GM23248 (cell line): ENCODE results near the gene FARS2. TPM values are rescaled to one million over a fixed set of nuclear protein-coding genes. Genes with fewer than 3 reads are reported as not detected.

ENCODE experiments used
- DNase-seq: peaks from one replicate; pipeline ENCODE4 v3.0.0-alpha.2; 2015
- H2AFZ ChIP-seq: fragments of 200-600 bp; sonication (generic); 2 replicates; pipeline ENCODE4 v1.6.1; 2016; ENCODE audit warnings: antibody characterized with exemption
- H3F3A ChIP-seq: fragments of 200-600 bp; sonication (generic); 2 replicates; pipeline ENCODE4 v1.6.1; 2016; ENCODE audit warnings: mild to moderate bottlenecking, antibody characterized with exemption, mixed run types; ENCODE audit not compliant: insufficient read depth
- H3K27ac ChIP-seq: fragments of 200-600 bp; sonication (generic); 2 replicates; pipeline ENCODE4 v1.5.1; 2016; ENCODE audit warnings: mild to moderate bottlenecking
- H3K27me3 ChIP-seq: fragments of 200-600 bp; sonication (generic); replicated peaks from 2 replicates; pipeline ENCODE4 v1.6.1; 2016; ENCODE audit warnings: mild to moderate bottlenecking; ENCODE audit not compliant: insufficient read depth
- H3K36me3 ChIP-seq: fragments of 200-600 bp; sonication (generic); 2 replicates; pipeline ENCODE4 v1.6.1; 2016; ENCODE audit warnings: low read depth, mild to moderate bottlenecking
- H3K4me1 ChIP-seq: fragments of 200-600 bp; sonication (generic); 2 replicates; pipeline ENCODE4 v1.6.1; 2016; ENCODE audit warnings: mild to moderate bottlenecking; ENCODE audit not compliant: insufficient read depth
- H3K4me2 ChIP-seq: fragments of 200-600 bp; sonication (generic); one replicate; pipeline ENCODE4 v1.6.1; 2016; ENCODE audit warnings: mild to moderate bottlenecking; ENCODE audit not compliant: unreplicated experiment
- H3K4me3 ChIP-seq: fragments of 200-600 bp; sonication (generic); 2 replicates; pipeline ENCODE4 v1.5.1; 2016; ENCODE audit warnings: mild to moderate bottlenecking
- H3K79me2 ChIP-seq: fragments of 200-600 bp; sonication (generic); 2 replicates; pipeline ENCODE4 v1.6.1; 2016; ENCODE audit warnings: mild to moderate bottlenecking; ENCODE audit not compliant: insufficient read depth
- H3K9ac ChIP-seq: fragments of 200-600 bp; sonication (generic); 2 replicates; pipeline ENCODE4 v1.6.1; 2016; ENCODE audit warnings: mild to moderate bottlenecking
- H3K9me2 ChIP-seq: fragments of 200-600 bp; sonication (generic); 2 replicates; pipeline ENCODE4 v1.6.1; 2016; ENCODE audit warnings: mixed run types, mild to moderate bottlenecking, moderate library complexity; ENCODE audit not compliant: insufficient read depth
- H3K9me3 ChIP-seq: fragments of 200-600 bp; sonication (generic); one replicate; pipeline ENCODE4 v1.6.1; 2017; ENCODE audit warnings: low read depth
- H4K20me1 ChIP-seq: fragments of 200-600 bp; sonication (generic); 2 replicates; pipeline ENCODE4 v1.6.0; 2016; ENCODE audit not compliant: insufficient read depth
- EZH2 ChIP-seq: fragments of 200-600 bp; sonication (generic); IDR thresholded peaks from 2 replicates; pipeline ENCODE4 v1.6.1; 2018; ENCODE audit warnings: antibody characterized with exemption, mild to moderate bottlenecking; ENCODE audit not compliant: insufficient read depth, poor library complexity, severe bottlenecking
- EZH2phosphoT487 ChIP-seq: fragments of 200-600 bp; sonication (generic); IDR thresholded peaks from 2 replicates; pipeline ENCODE4 v1.6.1; 2018; ENCODE audit warnings: antibody characterized with exemption, moderate library complexity, mild to moderate bottlenecking, low read depth; ENCODE audit not compliant: insufficient read depth
- WGBS, 2 experiments: methylation state at CpG; one replicate each; pipeline ENCODE4 v1.1.6; 2015 to 2017; ENCODE audit warnings: low lambda C conversion rate in 2 of 2, low coverage in 1 of 2; ENCODE audit errors: missing lambda C conversion rate in 2 of 2; 5-methylcytosine and 5-hydroxymethylcytosine counted together
- in situ Hi-C: fragments of 300-500 bp; cut with MboI; formaldehyde crosslinking; loops from 2 replicates; pipeline ENCODE4 v1.15.0; 2020
- polyA plus RNA-seq: library from polyadenylated mRNA; unstranded; fragments of >200 nt; fragmentation: Nextera tagmentation; extraction: Ambion mirVana; gene quantifications from 2 replicates; pipeline ENCODE4 v1.2.1, GENCODE V29; 2016
- total RNA-seq: library from RNA; depleted of rRNA; stranded (reverse); fragments of >200 nt; shearing (Covaris generic); gene quantifications from 2 replicates; pipeline ENCODE4 v1.2.3, GENCODE V29; 2014

Gene FARS2
- total and polyA plus RNA-seq, 2 experiments from 2014 or later, result 15.1 to 16.5 TPM

DNA sequence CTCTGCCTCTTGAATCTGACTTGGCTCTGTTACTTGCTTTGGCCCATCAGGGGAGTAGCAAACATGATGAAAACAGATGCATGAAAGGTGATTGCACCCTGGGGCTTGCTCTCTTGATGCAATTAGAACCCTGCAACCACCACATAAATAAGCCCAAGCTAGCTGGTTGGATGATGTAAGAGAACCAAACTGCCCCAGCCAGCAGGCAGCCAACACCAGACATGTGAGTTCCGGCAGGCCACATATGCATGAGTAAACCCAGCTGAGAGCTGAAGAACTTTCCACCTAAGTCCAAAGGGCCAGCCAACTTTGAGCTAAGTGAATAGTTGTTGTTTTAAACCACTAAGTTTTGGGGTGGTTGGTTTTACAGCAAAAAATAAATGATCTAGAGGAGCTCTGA is 268.4 kb downstream of the FARS2 start:
- no peaks in the 10 kb centered on the region for H3K27me3 ChIP-seq
- no peak overlapping the region for H3K27ac ChIP-seq
- H2AFZ ChIP-seq, result no peak overlapping the region
- H3F3A ChIP-seq, result no peaks in the 10 kb centered on the region
- peaks cover 12% of the 10 kb centered on the region for H3K4me1 ChIP-seq
- no peaks in the 10 kb centered on the region for H3K9me3 ChIP-seq
- WGBS, 2 experiments, result 46 to 47% methylated on average over 1 of the region's 1 CpG
- no peaks in the 10 kb centered on the region for H3K79me2 ChIP-seq
- no peaks in the 10 kb centered on the region for H3K9me2 ChIP-seq
- no peak overlapping the region for H3K4me2 ChIP-seq
- no peaks in the 10 kb centered on the region for H3K36me3 ChIP-seq
- peak; percentile 43 for DNase-seq
- no peaks in the 10 kb centered on the region for H4K20me1 ChIP-seq
- in situ Hi-C loops, result no loop called here
- H3K9ac ChIP-seq, result no peak overlapping the region
- no peak overlapping the region for H3K4me3 ChIP-seq
- TF ChIP-seq EZH2phosphoT487 (no peak), EZH2 (no peak)

DNA sequence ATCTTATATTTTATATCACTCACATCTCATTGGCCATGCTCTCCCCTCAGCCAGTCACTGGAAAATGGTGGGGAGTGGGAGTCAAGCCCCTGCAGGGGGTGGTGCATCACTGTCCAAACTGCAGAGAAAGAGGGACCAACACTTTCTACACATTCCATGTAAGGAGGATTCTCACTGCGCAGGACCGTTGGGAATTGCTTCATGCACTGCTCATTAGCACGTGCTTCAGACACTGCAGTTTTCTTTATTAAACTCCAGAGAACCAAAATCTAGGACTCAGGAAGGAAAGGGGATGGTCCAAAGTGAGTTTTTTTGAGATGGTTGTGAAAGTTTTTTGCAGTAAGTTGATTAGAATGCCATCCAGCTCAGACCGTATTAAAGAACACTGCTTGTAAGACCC is 269.8 kb downstream of the FARS2 start:
- no peak overlapping the region for H2AFZ ChIP-seq
- H3K27ac ChIP-seq, result no peak overlapping the region
- H3K36me3 ChIP-seq, result no peaks in the 10 kb centered on the region
- H3K27me3 ChIP-seq, result no peaks in the 10 kb centered on the region
- no peaks in the 10 kb centered on the region for H3F3A ChIP-seq
- DNase-seq, result no peak
- H3K9me3 ChIP-seq, result no peaks in the 10 kb centered on the region
- no peak overlapping the region for H3K9ac ChIP-seq
- in situ Hi-C loops, result no loop called here
- H3K4me1 ChIP-seq, result no peaks in the 10 kb centered on the region
- H3K79me2 ChIP-seq, result no peaks in the 10 kb centered on the region
- WGBS, 2 experiments, result 93 to 96% methylated on average over 4 of the region's 4 CpGs
- H4K20me1 ChIP-seq, result no peaks in the 10 kb centered on the region
- no peak overlapping the region for H3K4me2 ChIP-seq
- H3K4me3 ChIP-seq, result no peak overlapping the region
- TF ChIP-seq EZH2 (no peak), EZH2phosphoT487 (no peak)
- no peaks in the 10 kb centered on the region for H3K9me2 ChIP-seq

GRCh38 chr6:5531853-5532375 is 270.6 kb downstream of the FARS2 start:
- Histone ChIP-seq H3K9ac (no peak overlapping the region), H3K27me3 (no peaks in the 10 kb centered on the region), H4K20me1 (no peaks in the 10 kb centered on the region), H3K9me2 (no peaks in the 10 kb centered on the region), H3F3A (no peaks in the 10 kb centered on the region), H3K79me2 (no peaks in the 10 kb centered on the region), H3K4me3 (no peak overlapping the region), H3K36me3 (no peaks in the 10 kb centered on the region), H3K4me1 (peaks cover 7% of the 10 kb centered on the region), H3K4me2 (no peak overlapping the region), H3K27ac (no peak overlapping the region), H2AFZ (no peak overlapping the region), H3K9me3 (no peaks in the 10 kb centered on the region)
- TF ChIP-seq EZH2 (no peak), EZH2phosphoT487 (no peak)
- in situ Hi-C loops, result no loop called here
- 95 to 100% methylated on average over 6 of the region's 6 CpGs for WGBS, 2 experiments
- DNase-seq, result no peak

GRCh38 chr6:5532941-5533340 is 271.6 kb downstream of the FARS2 start:
- DNase-seq, result no peak
- TF ChIP-seq EZH2 (no peak), EZH2phosphoT487 (no peak)
- Histone ChIP-seq H3K9me2 (no peaks in the 10 kb centered on the region), H3K4me1 (peaks cover 17% of the 10 kb centered on the region), H4K20me1 (no peaks in the 10 kb centered on the region), H3K27me3 (no peaks in the 10 kb centered on the region), H3K79me2 (no peaks in the 10 kb centered on the region), H3K27ac (no peak overlapping the region), H3K9ac (no peak overlapping the region), H3K36me3 (no peaks in the 10 kb centered on the region), H3K9me3 (no peaks in the 10 kb centered on the region), H2AFZ (no peak overlapping the region), H3F3A (peaks cover 5% of the 10 kb centered on the region; the same call in 1 of the 2 replicates), H3K4me2 (no peak overlapping the region), H3K4me3 (no peak overlapping the region)
- in situ Hi-C loops, result no loop called here
- 99 to 100% methylated on average over 3 of the region's 3 CpGs for WGBS, 2 experiments

DNA sequence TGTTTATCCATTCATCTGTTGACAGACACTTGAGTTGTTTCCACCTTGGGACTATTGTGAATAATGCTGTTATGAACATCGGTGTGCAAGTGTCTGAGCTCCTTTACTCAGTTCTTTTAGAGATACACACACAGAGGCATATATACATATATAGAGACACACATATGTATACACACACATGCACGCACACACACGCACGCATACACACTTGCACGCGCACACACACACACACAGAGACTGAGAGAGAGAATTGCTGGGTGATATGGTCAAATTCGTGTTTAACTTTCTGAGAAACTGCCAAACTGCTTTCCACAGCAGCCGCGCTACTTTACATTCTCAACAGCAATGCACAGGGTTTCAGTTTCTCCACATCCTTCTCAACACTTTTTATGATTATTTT is 273.3 kb downstream of the FARS2 start:
- Histone ChIP-seq H3F3A (peaks cover 11% of the 10 kb centered on the region; the same call in 1 of the 2 replicates), H3K9ac (no peak overlapping the region), H3K79me2 (no peaks in the 10 kb centered on the region), H3K9me3 (no peaks in the 10 kb centered on the region), H3K27ac (no peak overlapping the region), H3K4me3 (no peak overlapping the region), H3K4me1 (peaks cover 24% of the 10 kb centered on the region), H3K4me2 (no peak overlapping the region), H3K36me3 (no peaks in the 10 kb centered on the region), H3K9me2 (no peaks in the 10 kb centered on the region), H4K20me1 (no peaks in the 10 kb centered on the region), H3K27me3 (no peaks in the 10 kb centered on the region), H2AFZ (no peak overlapping the region)
- no peak for DNase-seq
- TF ChIP-seq EZH2, result no peak
- TF ChIP-seq EZH2phosphoT487, result no peak
- in situ Hi-C loops, result no loop called here
- WGBS, 2 experiments, result 97 to 98% methylated on average over 9 of the region's 9 CpGs
